ENCODE measurements around the gene ANKMY2. TPM values are rescaled to one million over a fixed set of nuclear protein-coding genes. Genes with fewer than 3 reads are reported as not detected.
"Not testable (repeated sequence)": the region's sequence is repeated elsewhere in the genome, so short reads cannot be mapped to it uniquely, and the experiment has no call there.

ANKMY2 gene
- total RNA-seq, 1 donor from 2014 or later: 68.5 TPM

DNA sequence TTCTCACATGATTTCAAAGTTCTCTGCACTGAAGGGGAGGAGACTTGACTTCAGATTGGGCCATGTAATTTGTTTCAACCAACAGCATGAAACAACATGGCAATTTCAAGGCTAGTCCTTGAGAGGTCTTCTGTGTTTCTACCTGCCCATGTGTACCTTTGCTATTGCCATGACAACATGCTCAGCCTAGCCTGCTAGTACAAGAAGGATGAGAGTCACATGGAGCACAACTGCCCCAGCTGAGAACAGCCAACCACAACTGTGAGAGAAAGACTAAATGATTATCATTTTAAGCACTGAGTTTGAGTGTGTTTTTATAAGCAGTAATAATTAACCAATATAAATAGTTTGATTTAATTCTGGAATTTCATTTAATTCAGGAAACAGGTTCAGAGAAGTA is 41.9 kb downstream of the ANKMY2 start:
- Histone ChIP-seq H3K27me3 (no peaks in the 10 kb centered on the region), H4K20me1 (ENCODE audit: low read depth) (no peaks in the 10 kb centered on the region), H3K4me2 (no peak overlapping the region), H3K4me1 (peaks cover 2% of the 10 kb centered on the region), H2AFZ (replicated peaks) (no peak overlapping the region), H3F3A (ENCODE audit: low read depth) (peaks cover 5% of the 10 kb centered on the region), H3K9me3 (ENCODE audit: low read depth) (no peaks in the 10 kb centered on the region), H3K9ac (no peak overlapping the region), H3K27ac (no peak overlapping the region), H3K4me3 (no peak overlapping the region), H3K36me3 (peaks cover 12% of the 10 kb centered on the region), H3K79me2 (ENCODE audit: low read depth) (no peaks in the 10 kb centered on the region)
- no peak for TF ChIP-seq EZH2phosphoT487 (IDR thresholded peaks at IDR 0.05)
- Mint-ChIP-seq H3K27me3 (ENCODE audit: insufficient read depth, low read depth) (no peaks in the 10 kb centered on the region), H3K4me3 (no peak overlapping the region), H3K36me3 (peaks cover 42% of the 10 kb centered on the region), H3K4me1 (no peaks in the 10 kb centered on the region), H3K27ac (no peak overlapping the region), H3K9me3 (no peaks in the 10 kb centered on the region)
- DNase-seq (ENCODE audit: low spot score): no peak

DNA sequence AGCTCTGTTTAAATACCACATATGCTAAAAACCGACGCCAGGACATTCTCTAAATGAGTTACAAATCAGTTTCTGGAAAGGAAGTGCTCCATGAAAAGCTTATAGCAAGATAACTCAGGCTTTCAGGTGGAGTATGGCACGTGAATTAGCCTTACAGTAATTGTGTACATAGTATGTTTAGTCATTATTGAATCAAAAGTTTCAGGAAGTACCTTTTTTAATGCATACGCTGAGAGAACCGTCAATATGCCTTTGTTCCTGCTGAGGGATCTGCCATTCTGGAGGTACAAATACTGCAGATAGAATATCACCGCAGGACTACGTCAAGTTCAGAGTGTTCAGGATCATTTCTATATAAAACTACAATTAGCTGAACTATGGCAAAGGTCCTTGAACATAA is 45.7 kb downstream of the ANKMY2 start:
- no peak overlapping the region for H3K4me2 ChIP-seq
- H3K36me3 ChIP-seq: peaks cover 12% of the 10 kb centered on the region
- TF ChIP-seq EZH2phosphoT487 (IDR thresholded peaks at IDR 0.05): no peak
- no peak for TF ChIP-seq EZH2 (IDR thresholded peaks at IDR 0.05)
- TF ChIP-seq, protein P1, sequence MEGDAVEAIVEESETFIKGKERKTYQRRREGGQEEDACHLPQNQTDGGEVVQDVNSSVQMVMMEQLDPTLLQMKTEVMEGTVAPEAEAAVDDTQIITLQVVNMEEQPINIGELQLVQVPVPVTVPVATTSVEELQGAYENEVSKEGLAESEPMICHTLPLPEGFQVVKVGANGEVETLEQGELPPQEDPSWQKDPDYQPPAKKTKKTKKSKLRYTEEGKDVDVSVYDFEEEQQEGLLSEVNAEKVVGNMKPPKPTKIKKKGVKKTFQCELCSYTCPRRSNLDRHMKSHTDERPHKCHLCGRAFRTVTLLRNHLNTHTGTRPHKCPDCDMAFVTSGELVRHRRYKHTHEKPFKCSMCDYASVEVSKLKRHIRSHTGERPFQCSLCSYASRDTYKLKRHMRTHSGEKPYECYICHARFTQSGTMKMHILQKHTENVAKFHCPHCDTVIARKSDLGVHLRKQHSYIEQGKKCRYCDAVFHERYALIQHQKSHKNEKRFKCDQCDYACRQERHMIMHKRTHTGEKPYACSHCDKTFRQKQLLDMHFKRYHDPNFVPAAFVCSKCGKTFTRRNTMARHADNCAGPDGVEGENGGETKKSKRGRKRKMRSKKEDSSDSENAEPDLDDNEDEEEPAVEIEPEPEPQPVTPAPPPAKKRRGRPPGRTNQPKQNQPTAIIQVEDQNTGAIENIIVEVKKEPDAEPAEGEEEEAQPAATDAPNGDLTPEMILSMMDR (IDR thresholded peaks at IDR 0.05): no peak
- no peak overlapping the region for H3K9ac ChIP-seq
- H3K9me3 ChIP-seq (ENCODE audit: low read depth): no peaks in the 10 kb centered on the region
- no peak overlapping the region for H3K27ac ChIP-seq
- H2AFZ ChIP-seq (replicated peaks): no peak overlapping the region
- no peaks in the 10 kb centered on the region for H4K20me1 ChIP-seq (ENCODE audit: low read depth)
- Mint-ChIP-seq H3K27me3 (ENCODE audit: insufficient read depth, low read depth) (no peaks in the 10 kb centered on the region), H3K36me3 (peaks cover 29% of the 10 kb centered on the region), H3K4me3 (no peak overlapping the region), H3K9me3 (no peaks in the 10 kb centered on the region), H3K4me1 (no peaks in the 10 kb centered on the region), H3K27ac (no peak overlapping the region)
- no peak for DNase-seq (ENCODE audit: low spot score)
- H3F3A ChIP-seq (ENCODE audit: low read depth): peaks cover 21% of the 10 kb centered on the region
- no peak overlapping the region for H3K4me3 ChIP-seq
- H3K79me2 ChIP-seq (ENCODE audit: low read depth): no peaks in the 10 kb centered on the region
- no peaks in the 10 kb centered on the region for H3K27me3 ChIP-seq
- H3K4me1 ChIP-seq: peaks cover 34% of the 10 kb centered on the region

DNA sequence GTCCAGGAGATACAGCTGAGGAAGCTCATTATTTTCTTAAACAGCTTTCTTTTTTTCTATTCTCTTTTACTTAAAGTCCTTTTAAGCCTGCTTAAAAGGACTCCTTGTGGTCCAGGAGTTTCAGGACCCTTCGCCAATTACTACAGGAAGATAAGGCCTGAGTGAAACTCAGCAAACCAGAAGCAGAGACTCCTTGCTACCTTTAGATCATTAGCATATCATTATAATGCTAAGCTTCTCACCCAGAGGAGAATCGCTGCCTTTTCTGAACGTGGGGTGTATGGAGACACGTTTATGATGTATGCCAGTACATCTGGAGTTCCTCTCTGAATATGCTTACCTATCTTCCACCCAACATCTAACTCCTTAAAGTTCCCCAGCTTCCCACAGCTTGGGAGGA is 47.5 kb downstream of the ANKMY2 start:
- H3K4me3 Mint-ChIP-seq: no peak overlapping the region
- Histone ChIP-seq H3K9ac (no peak overlapping the region), H3K36me3 (peaks cover 10% of the 10 kb centered on the region), H3F3A (ENCODE audit: low read depth) (peaks cover 21% of the 10 kb centered on the region), H3K27me3 (no peaks in the 10 kb centered on the region), H3K4me2 (peak overlapping the region; percentile 56), H3K4me3 (no peak overlapping the region), H2AFZ (replicated peaks) (no peak overlapping the region), H4K20me1 (ENCODE audit: low read depth) (no peaks in the 10 kb centered on the region), H3K79me2 (ENCODE audit: low read depth) (no peaks in the 10 kb centered on the region), H3K27ac (peak overlapping the region; percentile 67), H3K9me3 (ENCODE audit: low read depth) (no peaks in the 10 kb centered on the region), H3K4me1 (peaks cover 34% of the 10 kb centered on the region)
- DNase-seq (ENCODE audit: low spot score): peak; percentile 61
- H3K36me3 Mint-ChIP-seq: peaks cover 16% of the 10 kb centered on the region
- no peaks in the 10 kb centered on the region for H3K27me3 Mint-ChIP-seq (ENCODE audit: insufficient read depth, low read depth)
- TF ChIP-seq, protein P1 (IDR thresholded peaks at IDR 0.05): no peak
- TF ChIP-seq EZH2phosphoT487 (IDR thresholded peaks at IDR 0.05) (no peak), EZH2 (IDR thresholded peaks at IDR 0.05) (no peak)
- H3K9me3 Mint-ChIP-seq: no peaks in the 10 kb centered on the region
- no peaks in the 10 kb centered on the region for H3K4me1 Mint-ChIP-seq
- peak overlapping the region; percentile 51 for H3K27ac Mint-ChIP-seq

DNA sequence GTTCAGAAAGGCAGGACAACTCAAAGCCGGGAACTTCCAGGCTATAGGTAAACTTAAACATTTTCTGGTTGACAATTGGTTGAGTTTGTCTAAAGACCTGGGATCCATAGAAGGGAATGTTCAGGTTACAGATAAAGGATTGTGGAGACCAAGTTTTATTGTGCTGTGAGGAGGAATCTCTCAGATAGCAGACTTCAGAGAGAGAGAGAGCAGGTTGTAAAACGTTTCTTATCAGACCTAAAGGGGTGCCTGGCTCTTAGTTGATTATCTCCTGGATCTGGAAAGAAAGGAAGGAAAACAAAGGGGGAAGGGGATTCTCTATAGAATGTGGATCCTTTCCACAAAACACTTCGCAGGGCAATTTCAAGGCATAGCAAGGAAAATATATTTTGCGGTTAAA is 50.0 kb downstream of the ANKMY2 start:
- not testable (repeated sequence) for H3K9me3 ChIP-seq (ENCODE audit: low read depth); H3K79me2 ChIP-seq (ENCODE audit: low read depth); H3K27me3 ChIP-seq; H3K36me3 ChIP-seq; H4K20me1 ChIP-seq (ENCODE audit: low read depth); H3K9ac ChIP-seq; H3K27me3 Mint-ChIP-seq (ENCODE audit: insufficient read depth, low read depth); DNase-seq (ENCODE audit: low spot score); H3K4me3 ChIP-seq; H3K27ac Mint-ChIP-seq; H3K4me3 Mint-ChIP-seq; H3K9me3 Mint-ChIP-seq; H2AFZ ChIP-seq (replicated peaks); H3K4me1 Mint-ChIP-seq; H3K36me3 Mint-ChIP-seq
- Histone ChIP-seq H3K4me2 (peak overlapping the region; percentile 11), H3K4me1 (peaks cover 34% of the 10 kb centered on the region), H3F3A (ENCODE audit: low read depth) (peaks cover 18% of the 10 kb centered on the region), H3K27ac (peak overlapping the region; percentile 72)
